ENCODE measurements around the gene UXS1. TPM values are rescaled to one million over a fixed set of nuclear protein-coding genes. Genes with fewer than 3 reads are reported as not detected.

Gene UXS1
- total and polyA plus RNA-seq, 2 of the 8 experiments (the other 6 are each of a cell fraction or from before 2014, with no cell fraction given): 44.5 to 63.4 TPM

DNA sequence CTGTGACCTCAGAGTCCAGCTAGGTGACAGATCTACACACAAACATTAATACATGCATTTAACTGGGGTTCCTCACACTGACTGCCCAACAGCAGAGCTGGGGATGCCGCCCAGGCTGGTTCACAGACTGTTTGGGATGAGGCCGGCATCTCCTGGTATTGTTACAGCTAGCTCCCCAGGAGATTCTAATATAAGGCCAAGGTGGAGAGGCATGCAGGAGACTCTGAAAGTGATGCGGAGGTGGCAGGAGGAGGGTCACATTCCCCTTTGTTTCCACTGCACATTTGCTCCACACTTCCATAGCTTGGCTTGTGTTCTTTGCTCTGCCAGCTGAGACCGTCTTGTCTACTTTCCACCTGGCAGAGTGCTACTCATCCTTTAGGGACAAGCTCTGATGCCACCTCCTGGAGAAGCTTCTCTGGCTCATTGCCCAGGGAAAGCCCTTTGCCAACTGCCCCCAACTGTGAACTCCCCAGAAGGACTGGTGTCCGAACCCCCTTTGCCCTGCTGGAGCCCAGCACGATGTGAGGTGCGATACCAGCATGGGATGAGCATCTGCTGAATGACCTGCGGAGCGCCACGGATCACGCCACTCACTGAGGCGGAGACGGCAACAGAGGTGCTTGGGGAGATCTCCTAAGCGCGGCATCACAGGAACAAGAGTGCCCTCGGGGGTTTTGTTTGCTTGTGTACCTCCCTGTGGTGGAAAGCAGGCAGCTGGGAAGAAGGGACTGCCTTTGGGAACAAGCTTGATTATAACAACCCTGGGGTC lies 88.8 kb downstream of the UXS1 start:
- Histone ChIP-seq H3K23me2 (ENCODE audit: low read depth, low read length) (no peaks in the 10 kb centered on the region), H2BK20ac (ENCODE audit: low read length) (no peak overlapping the region), H4K8ac (ENCODE audit: extremely low read depth, insufficient read depth, low read length) (no peak overlapping the region), H3K4me1 (replicated peaks in 1 of 4; ENCODE audit: control insufficient read depth in 3 of 4, insufficient read depth in 4 of 4, low read length in 3 of 4) (no peaks in the 10 kb centered on the region), H3K4me2 (ENCODE audit: insufficient read depth in 1 of 2, low read depth in 2 of 2, low read length in 2 of 2) (no peak overlapping the region), H3K79me2 (ENCODE audit: control insufficient read depth in 1 of 2, insufficient read depth in 2 of 2, low read length in 2 of 2) (no peaks in the 10 kb centered on the region), H2BK120ac (replicated peaks; ENCODE audit: low read depth, low read length) (no peak overlapping the region), H3K9ac (replicated peaks in 1 of 4; ENCODE audit: extremely low read depth in 1 of 4, low read depth in 3 of 4, low read length in 3 of 4) (no peak overlapping the region), H4K91ac (replicated peaks; ENCODE audit: insufficient read length, low read length) (no peak overlapping the region), H3K14ac (ENCODE audit: insufficient read length) (no peak overlapping the region), H4K20me1 (replicated peaks in 1 of 2; ENCODE audit: control insufficient read depth in 1 of 2, insufficient read depth in 2 of 2, low read length in 2 of 2) (peaks cover 0 to 4% of the 10 kb centered on the region in 2 experiments), H2BK5ac (ENCODE audit: low read depth, low read length) (no peak overlapping the region; the same call in 1 of the 2 replicates), H3K18ac (ENCODE audit: extremely low read depth, low read length) (no peak overlapping the region), H3K4me3 (ENCODE audit: extremely low read depth in 1 of 4, insufficient read depth in 2 of 4, low read depth in 3 of 4, low read length in 4 of 4) (no peak overlapping the region), H2BK12ac (ENCODE audit: low read depth, low read length) (no peak overlapping the region), H3K79me1 (ENCODE audit: low read depth, low read length) (no peaks in the 10 kb centered on the region), H2AFZ (ENCODE audit: low read length) (no peak overlapping the region), H3K9me3 (ENCODE audit: insufficient read depth in 2 of 2, low read depth in 1 of 2, low read length in 1 of 2) (no peaks in the 10 kb centered on the region), H3K4ac (replicated peaks; ENCODE audit: insufficient read length, low read depth, low read length) (no peak overlapping the region), H3K27me3 (replicated peaks in 1 of 4; ENCODE audit: control insufficient read depth in 3 of 4, extremely low read depth in 1 of 4, insufficient read depth in 3 of 4, low read length in 3 of 4) (no peaks in the 10 kb centered on the region), H4K5ac (ENCODE audit: insufficient read length, low read depth, low read length) (no peak overlapping the region), H3K23ac (ENCODE audit: insufficient read length) (no peak overlapping the region), H3K36me3 (ENCODE audit: control insufficient read depth in 2 of 4, insufficient read depth in 4 of 4, low read length in 3 of 4) (peaks cover 2 to 16% (median 9%) of the 10 kb centered on the region in 4 experiments; a peak in 5 of 8 replicates), H3K56ac (replicated peaks; ENCODE audit: insufficient read length, low read depth, low read length) (no peak overlapping the region), H2AK5ac (ENCODE audit: low read depth, low read length) (no peak overlapping the region), H3K27ac (ENCODE audit: low read depth, low read length) (no peak overlapping the region), H2BK15ac (ENCODE audit: low read length) (no peak overlapping the region)
- DNase-seq (ENCODE audit: low read depth in 1 of 2, low spot score in 2 of 2) (no peak), FAIRE-seq (no peak)
- ChIA-PET POLR2A (ENCODE audit: partially characterized antibody) (interaction anchor here (1.0 to 1.1 kb wide), 2 partner anchors 166 to 437 kb away, joined by 3 read pairs; no protein-coding TSS in a partner anchor), CTCF (ENCODE audit: partially characterized antibody) (interaction anchor here (0.5 to 2.8 kb wide), 32 partner anchors 8 to 748 kb away, joined by 3 to 17 read pairs (median 3); no protein-coding TSS in a partner anchor)
- WGBS, 2 experiments (ENCODE audit: extremely low coverage in 1 of 2, insufficient coverage in 1 of 2, insufficient read length in 1 of 2, insufficient replicate concordance in 2 of 2, low coverage in 1 of 2, low lambda C conversion rate in 2 of 2, missing lambda C conversion rate in 1 of 2): 88% methylated on average over 15 of the region's 16 CpGs; no CpG with 5 or more reads in 1 of the 2 experiments

All from H1 (cell line).